Esophagus squamous epithelium (tissue), 4 donors: ENCODE results near the gene ARHGEF40.

Experiments
- POLR2A ChIP-seq, 4 donors: fragments of 450-650 bp; IDR thresholded peaks; one replicate each; pipeline ENCODE4 v1.6.1; 2017; ENCODE audit warnings: antibody characterized with exemption in 4 of 4, mild to moderate bottlenecking in 4 of 4, moderate library complexity in 3 of 4
- TF ChIP-seq, protein P1 (sequence below), 6 experiments: fragments of 450-650 bp in 4 of 6; fragments of 200-600 bp in 2 of 6; sonication (generic) in 2 of 6; IDR thresholded peaks; one replicate each; pipeline ENCODE4 v1.5.1; 2016 to 2019; ENCODE audit warnings: antibody characterized with exemption in 6 of 6, mild to moderate bottlenecking in 4 of 6, moderate library complexity in 4 of 6

DNA sequence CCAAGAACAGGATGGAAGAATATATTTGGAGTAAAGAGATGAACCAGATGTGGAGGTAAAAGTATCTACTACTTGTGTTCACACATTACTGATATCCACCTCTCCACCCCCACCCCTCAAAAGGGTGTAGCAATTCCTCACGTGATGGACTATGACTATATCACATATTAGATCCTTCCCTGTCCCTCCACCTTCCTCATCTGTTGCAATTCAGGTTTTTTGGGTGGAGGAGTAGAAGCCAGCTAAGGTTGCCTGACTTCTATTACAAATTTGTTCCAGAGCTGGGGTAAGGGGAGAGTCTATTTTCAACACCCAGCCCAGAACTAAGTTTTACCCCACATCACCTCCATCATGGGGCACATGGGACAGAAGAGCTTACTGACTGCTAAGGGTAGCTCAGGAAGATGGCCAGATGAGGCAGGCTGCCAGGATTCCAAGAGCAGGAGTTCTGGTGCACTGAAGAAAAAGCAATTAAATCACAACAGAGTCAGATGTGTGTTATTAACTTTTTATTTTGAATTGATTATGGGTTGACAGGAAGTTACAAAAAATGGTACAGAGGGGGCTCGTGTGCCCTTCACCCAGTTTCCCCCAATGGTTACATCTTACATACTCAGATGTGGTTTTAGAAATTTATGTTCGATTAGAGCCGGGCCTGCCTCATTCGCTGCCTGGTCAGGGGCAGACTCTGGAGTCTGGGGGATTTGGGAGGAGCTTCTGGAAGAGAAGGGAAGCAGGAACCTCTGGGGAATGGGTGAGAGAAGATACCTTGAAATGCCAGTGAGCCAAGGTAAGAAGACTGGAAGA lies 37.6 kb upstream of the ARHGEF40 start:
- TF ChIP-seq, protein P1, sequence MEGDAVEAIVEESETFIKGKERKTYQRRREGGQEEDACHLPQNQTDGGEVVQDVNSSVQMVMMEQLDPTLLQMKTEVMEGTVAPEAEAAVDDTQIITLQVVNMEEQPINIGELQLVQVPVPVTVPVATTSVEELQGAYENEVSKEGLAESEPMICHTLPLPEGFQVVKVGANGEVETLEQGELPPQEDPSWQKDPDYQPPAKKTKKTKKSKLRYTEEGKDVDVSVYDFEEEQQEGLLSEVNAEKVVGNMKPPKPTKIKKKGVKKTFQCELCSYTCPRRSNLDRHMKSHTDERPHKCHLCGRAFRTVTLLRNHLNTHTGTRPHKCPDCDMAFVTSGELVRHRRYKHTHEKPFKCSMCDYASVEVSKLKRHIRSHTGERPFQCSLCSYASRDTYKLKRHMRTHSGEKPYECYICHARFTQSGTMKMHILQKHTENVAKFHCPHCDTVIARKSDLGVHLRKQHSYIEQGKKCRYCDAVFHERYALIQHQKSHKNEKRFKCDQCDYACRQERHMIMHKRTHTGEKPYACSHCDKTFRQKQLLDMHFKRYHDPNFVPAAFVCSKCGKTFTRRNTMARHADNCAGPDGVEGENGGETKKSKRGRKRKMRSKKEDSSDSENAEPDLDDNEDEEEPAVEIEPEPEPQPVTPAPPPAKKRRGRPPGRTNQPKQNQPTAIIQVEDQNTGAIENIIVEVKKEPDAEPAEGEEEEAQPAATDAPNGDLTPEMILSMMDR (IDR thresholded peaks at IDR 0.05) = no peak
- TF ChIP-seq POLR2A (IDR thresholded peaks at IDR 0.05) = no peak
